OCI-LY1 (cell line): Measurements from ENCODE around the gene IFNA8.
"Not testable (repeated sequence)": the region's sequence is repeated elsewhere in the genome, so short reads cannot be mapped to it uniquely, and the experiment has no call there.

Experiments
- H2AFZ ChIP-seq: fragments of 200-600 bp; sonication (generic), shearing (Covaris generic); 2 replicates; pipeline ENCODE4 v1.6.0; 2014; ENCODE audit warnings: antibody characterized with exemption, mild to moderate bottlenecking, low read length
- H3F3A ChIP-seq: fragments of 200-600 bp; sonication (generic), shearing (Covaris generic); 2 replicates; pipeline ENCODE4 v1.6.0; 2014; ENCODE audit warnings: mild to moderate bottlenecking, antibody characterized with exemption, low read length, moderate library complexity; ENCODE audit not compliant: insufficient read depth
- H3K27ac ChIP-seq: fragments of 200-600 bp; sonication (generic); 2 replicates; pipeline ENCODE4 v1.5.1; 2014; ENCODE audit warnings: low read length, mixed run types, mild to moderate bottlenecking, low read depth; ENCODE audit not compliant: poor library complexity, severe bottlenecking
- H3K27me3 ChIP-seq: fragments of 200-600 bp; sonication (generic); 2 replicates; pipeline ENCODE4 v1.6.0; 2014; ENCODE audit warnings: antibody characterized with exemption, mild to moderate bottlenecking, low read length, moderate library complexity; ENCODE audit not compliant: insufficient read depth
- H3K36me3 ChIP-seq: fragments of 200-600 bp; sonication (generic); 2 replicates; pipeline ENCODE4 v1.6.1; 2014; ENCODE audit warnings: mild to moderate bottlenecking, antibody characterized with exemption, low read length, moderate library complexity, mixed read lengths; ENCODE audit not compliant: insufficient read depth
- H3K4me1 ChIP-seq: fragments of 200-600 bp; sonication (generic); 2 replicates; pipeline ENCODE4 v1.5.1; 2014; ENCODE audit warnings: mild to moderate bottlenecking, low read length, moderate library complexity; ENCODE audit not compliant: insufficient read depth, severe bottlenecking
- H3K4me2 ChIP-seq: fragments of 200-600 bp; sonication (generic), shearing (Covaris generic); 2 replicates; pipeline ENCODE4 v1.6.1; 2014; ENCODE audit warnings: low read length
- H3K4me3 ChIP-seq: fragments of 200-600 bp; sonication (generic); 2 replicates; pipeline ENCODE4 v1.5.1; 2014; ENCODE audit warnings: low read length, low read depth, mild to moderate bottlenecking, mixed read lengths; ENCODE audit not compliant: poor library complexity, severe bottlenecking
- H3K79me2 ChIP-seq: fragments of 200-600 bp; shearing (Covaris generic); 2 replicates; pipeline ENCODE4 v1.6.1; 2016; ENCODE audit warnings: mixed run types, low read length, mixed read lengths; ENCODE audit not compliant: insufficient read depth
- H3K9ac ChIP-seq: fragments of 200-600 bp; sonication (generic), shearing (Covaris generic); 2 replicates; pipeline ENCODE4 v1.6.1; 2014; ENCODE audit warnings: mild to moderate bottlenecking, low read length, mixed read lengths
- H3K9me2 ChIP-seq: fragments of 200-600 bp; sonication (generic), shearing (Covaris generic); 2 replicates; pipeline ENCODE4 v1.6.1; 2014; ENCODE audit warnings: low read depth, mild to moderate bottlenecking, low read length, mixed read lengths
- H3K9me3 ChIP-seq: fragments of 200-600 bp; shearing (Covaris generic); 2 replicates; pipeline ENCODE4 v1.6.1; 2014; ENCODE audit warnings: low read length, mixed read lengths
- H4K20me1 ChIP-seq: fragments of 200-600 bp; sonication (generic), shearing (Covaris generic); 2 replicates; pipeline ENCODE4 v1.6.0; 2016; ENCODE audit warnings: mild to moderate bottlenecking, low read length; ENCODE audit not compliant: insufficient read depth
- CTCF ChIP-seq: fragments of 200-600 bp; sonication (generic), shearing (Covaris generic); IDR thresholded peaks from 2 replicates; pipeline ENCODE4 v1.5.1; 2017; ENCODE audit warnings: mild to moderate bottlenecking, antibody characterized with exemption, low read length, moderate library complexity, mixed read lengths
- EZH2 ChIP-seq: fragments of 200-600 bp; sonication (generic), shearing (Covaris generic); IDR thresholded peaks from 2 replicates; pipeline ENCODE4 v1.8.0; 2017; ENCODE audit warnings: borderline replicate concordance, mixed run types, mild to moderate bottlenecking, antibody characterized with exemption, low read length, moderate library complexity, mixed read lengths

The IFNA8 gene

GRCh38 chr9:21429191-21429590, 20.3 kb downstream of the IFNA8 start:
- H3K4me2 ChIP-seq, result no peak overlapping the region
- H3K27me3 ChIP-seq, result no peaks in the 10 kb centered on the region
- no peaks in the 10 kb centered on the region for H3K9me3 ChIP-seq
- no peaks in the 10 kb centered on the region for H3K9me2 ChIP-seq
- no peak overlapping the region for H3K27ac ChIP-seq
- no peaks in the 10 kb centered on the region for H4K20me1 ChIP-seq
- no peaks in the 10 kb centered on the region for H3K36me3 ChIP-seq
- no peak overlapping the region for H2AFZ ChIP-seq
- TF ChIP-seq EZH2 (no peak), CTCF (no peak)
- no peaks in the 10 kb centered on the region for H3F3A ChIP-seq
- H3K9ac ChIP-seq, result no peak overlapping the region
- no peaks in the 10 kb centered on the region for H3K79me2 ChIP-seq
- H3K4me1 ChIP-seq, result no peaks in the 10 kb centered on the region
- H3K4me3 ChIP-seq, result no peak overlapping the region

GRCh38 chr9:21432672-21433425, 23.9 kb downstream of the IFNA8 start:
- Histone ChIP-seq H4K20me1 (no peaks in the 10 kb centered on the region), H3K36me3 (no peaks in the 10 kb centered on the region), H3K4me3 (no peak overlapping the region), H3K27me3 (no peaks in the 10 kb centered on the region), H3K4me1 (no peaks in the 10 kb centered on the region), H3K9ac (no peak overlapping the region), H3K27ac (no peak overlapping the region), H2AFZ (no peak overlapping the region), H3K9me2 (no peaks in the 10 kb centered on the region), H3K79me2 (no peaks in the 10 kb centered on the region), H3F3A (no peaks in the 10 kb centered on the region), H3K9me3 (no peaks in the 10 kb centered on the region), H3K4me2 (no peak overlapping the region)
- TF ChIP-seq EZH2 (no peak), CTCF (no peak)

GRCh38 chr9:21434202-21435014, 25.5 kb downstream of the IFNA8 start:
- no peaks in the 10 kb centered on the region for H3K9me2 ChIP-seq
- no peaks in the 10 kb centered on the region for H3K79me2 ChIP-seq
- no peak overlapping the region for H3K9ac ChIP-seq
- H3K27ac ChIP-seq, result no peak overlapping the region
- H3F3A ChIP-seq, result no peaks in the 10 kb centered on the region
- no peak overlapping the region for H3K4me2 ChIP-seq
- H3K36me3 ChIP-seq, result no peaks in the 10 kb centered on the region
- H4K20me1 ChIP-seq, result no peaks in the 10 kb centered on the region
- no peaks in the 10 kb centered on the region for H3K9me3 ChIP-seq
- no peak for TF ChIP-seq EZH2
- TF ChIP-seq CTCF, result peak; percentile 66
- no peak overlapping the region for H2AFZ ChIP-seq
- no peak overlapping the region for H3K4me3 ChIP-seq
- H3K27me3 ChIP-seq, result no peaks in the 10 kb centered on the region
- H3K4me1 ChIP-seq, result no peaks in the 10 kb centered on the region

- not testable (repeated sequence) for H3K79me2 ChIP-seq, H3K27ac ChIP-seq, H3K4me3 ChIP-seq, H4K20me1 ChIP-seq, H2AFZ ChIP-seq, H3K36me3 ChIP-seq, H3K9ac ChIP-seq, H3K9me2 ChIP-seq, H3K27me3 ChIP-seq, H3F3A ChIP-seq, H3K4me2 ChIP-seq, H3K4me1 ChIP-seq, H3K9me3 ChIP-seq
Observed at GRCh38 chr9:21435015-21435383, 26.1 kb downstream of the IFNA8 start.
